ENCODE data around the gene ENKD1.
A peak's percentile ranks its signal among the peaks of the same experiment; 100 is the strongest.

Gene ENKD1

GRCh38 chr16:67674851-67675578 is 8.5 kb upstream of the ENKD1 start:
- Histone ChIP-seq H3K27ac (ENCODE audit: low read depth, low read length) (no peak overlapping the region), H4K20me1 (ENCODE audit: control insufficient read depth, insufficient read depth, low read depth, low read length) (no peaks in the 10 kb centered on the region), H3K27me3 (ENCODE audit: control insufficient read depth, low read length) (no peaks in the 10 kb centered on the region), H3K36me3 (ENCODE audit: control insufficient read depth, low read length) (no peaks in the 10 kb centered on the region), H3K4me3 (ENCODE audit: low read length) (no peak overlapping the region), H3K4me1 (ENCODE audit: control insufficient read depth, low read length) (peaks cover 6% of the 10 kb centered on the region), H3K9me2 (replicated peaks; ENCODE audit: control insufficient read depth, low read length) (no peaks in the 10 kb centered on the region), H3K79me2 (ENCODE audit: control insufficient read depth, low read length) (no peaks in the 10 kb centered on the region), H3F3A (ENCODE audit: control insufficient read depth, insufficient read depth) (no peaks in the 10 kb centered on the region), H3K9me3 (ENCODE audit: control insufficient read depth, insufficient read depth, low read length) (no peaks in the 10 kb centered on the region), H3K4me2 (ENCODE audit: low read length) (no peak overlapping the region)
- no peak for TF ChIP-seq EZH2phosphoT487 (IDR thresholded peaks at IDR 0.05; ENCODE audit: borderline replicate concordance, low read length)
- no peak for TF ChIP-seq CTCF (IDR thresholded peaks at IDR 0.05; ENCODE audit: low read depth, low read length, poor library complexity, severe bottlenecking)

GRCh38 chr16:67673712-67674580 is 7.4 kb upstream of the ENKD1 start:
- no peaks in the 10 kb centered on the region for H3F3A ChIP-seq (ENCODE audit: control insufficient read depth, insufficient read depth)
- H3K4me2 ChIP-seq (ENCODE audit: low read length): no peak overlapping the region
- H3K36me3 ChIP-seq (ENCODE audit: control insufficient read depth, low read length): no peaks in the 10 kb centered on the region
- no peak overlapping the region for H3K4me3 ChIP-seq (ENCODE audit: low read length)
- no peaks in the 10 kb centered on the region for H3K27me3 ChIP-seq (ENCODE audit: control insufficient read depth, low read length)
- TF ChIP-seq CTCF (IDR thresholded peaks at IDR 0.05; ENCODE audit: low read depth, low read length, poor library complexity, severe bottlenecking): no peak
- TF ChIP-seq EZH2phosphoT487 (IDR thresholded peaks at IDR 0.05; ENCODE audit: borderline replicate concordance, low read length): no peak
- no peaks in the 10 kb centered on the region for H3K9me3 ChIP-seq (ENCODE audit: control insufficient read depth, insufficient read depth, low read length)
- H3K27ac ChIP-seq (ENCODE audit: low read depth, low read length): no peak overlapping the region
- H3K4me1 ChIP-seq (ENCODE audit: control insufficient read depth, low read length): peaks cover 16% of the 10 kb centered on the region
- no peaks in the 10 kb centered on the region for H4K20me1 ChIP-seq (ENCODE audit: control insufficient read depth, insufficient read depth, low read depth, low read length)
- H3K9me2 ChIP-seq (replicated peaks; ENCODE audit: control insufficient read depth, low read length): no peaks in the 10 kb centered on the region
- no peaks in the 10 kb centered on the region for H3K79me2 ChIP-seq (ENCODE audit: control insufficient read depth, low read length)

GRCh38 chr16:67672739-67673662 is 6.5 kb upstream of the ENKD1 start:
- Histone ChIP-seq H4K20me1 (ENCODE audit: control insufficient read depth, insufficient read depth, low read depth, low read length) (no peaks in the 10 kb centered on the region), H3K36me3 (ENCODE audit: control insufficient read depth, low read length) (no peaks in the 10 kb centered on the region), H3F3A (ENCODE audit: control insufficient read depth, insufficient read depth) (0 out of 2 replicates have a peak, but pooled peaks cover 2% of the 10 kb centered on the region), H3K4me3 (ENCODE audit: low read length) (no peak overlapping the region), H3K4me1 (ENCODE audit: control insufficient read depth, low read length) (peaks cover 25% of the 10 kb centered on the region), H3K9me3 (ENCODE audit: control insufficient read depth, insufficient read depth, low read length) (no peaks in the 10 kb centered on the region), H3K27me3 (ENCODE audit: control insufficient read depth, low read length) (no peaks in the 10 kb centered on the region), H3K79me2 (ENCODE audit: control insufficient read depth, low read length) (no peaks in the 10 kb centered on the region), H3K27ac (ENCODE audit: low read depth, low read length) (no peak overlapping the region), H3K9me2 (replicated peaks; ENCODE audit: control insufficient read depth, low read length) (no peaks in the 10 kb centered on the region), H3K4me2 (ENCODE audit: low read length) (no peak overlapping the region)
- TF ChIP-seq EZH2phosphoT487 (IDR thresholded peaks at IDR 0.05; ENCODE audit: borderline replicate concordance, low read length) (no peak), CTCF (IDR thresholded peaks at IDR 0.05; ENCODE audit: low read depth, low read length, poor library complexity, severe bottlenecking) (peak; percentile 88)

All from DOHH2 (cell line).